GM12864 (cell line): ENCODE results near the gene VWA3B.
"Not testable (repeated sequence)": the region's sequence is repeated elsewhere in the genome, so short reads cannot be mapped to it uniquely, and the experiment has no call there.

Source experiments
- DNase-seq: peaks from one replicate; pipeline ENCODE4 v3.0.0-alpha.2; 2011; ENCODE audit warnings: low read depth
- H3K4me3 ChIP-seq: 2 replicates; pipeline ENCODE4 v1.5.1; 2011; ENCODE audit warnings: mild to moderate bottlenecking, low read depth, low read length, control low read depth
- TF ChIP-seq, protein P1 (sequence below): IDR thresholded peaks from 2 replicates; pipeline ENCODE4 v1.5.1; 2011; ENCODE audit warnings: low read depth, mild to moderate bottlenecking, moderate library complexity, low read length, control low read depth, inconsistent platforms; ENCODE audit errors: missing control alignments

Gene VWA3B

DNA sequence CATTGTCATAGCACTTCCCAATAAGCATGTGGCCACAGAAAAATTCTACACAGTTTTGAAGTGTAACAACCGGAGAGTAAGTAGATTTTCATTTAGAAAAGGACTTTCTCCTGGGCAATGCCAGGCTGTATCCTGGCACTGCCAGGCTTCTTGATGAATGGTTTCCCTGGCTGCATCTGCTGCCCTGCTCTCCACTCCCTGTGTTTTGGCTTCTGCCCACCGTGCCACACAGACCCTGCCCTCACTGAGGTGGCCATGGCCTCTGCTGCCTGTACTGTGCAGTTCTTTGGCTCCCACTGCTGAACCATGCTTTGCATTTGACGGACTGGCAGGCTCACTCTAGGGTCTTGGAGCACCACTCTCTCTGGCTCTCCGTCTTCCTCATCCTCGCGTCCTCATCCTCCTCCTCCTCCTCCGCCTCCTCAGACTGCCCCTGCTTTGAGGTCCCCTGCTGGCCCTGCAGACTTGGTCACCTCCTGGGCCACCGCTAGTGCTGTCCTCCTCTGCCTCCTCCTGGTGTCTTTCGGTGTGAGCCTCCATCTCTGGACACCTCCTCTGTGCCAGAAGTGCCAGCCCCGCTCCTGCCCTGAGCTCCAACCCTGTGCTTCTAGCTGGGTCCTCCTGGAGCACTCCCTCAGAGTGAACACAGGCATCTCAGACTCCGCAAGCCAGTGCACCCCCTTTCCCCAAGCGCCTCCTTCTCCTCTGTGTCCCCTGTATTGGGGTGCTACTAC lies 213.3 kb downstream of the VWA3B start:
- TF ChIP-seq, protein P1, sequence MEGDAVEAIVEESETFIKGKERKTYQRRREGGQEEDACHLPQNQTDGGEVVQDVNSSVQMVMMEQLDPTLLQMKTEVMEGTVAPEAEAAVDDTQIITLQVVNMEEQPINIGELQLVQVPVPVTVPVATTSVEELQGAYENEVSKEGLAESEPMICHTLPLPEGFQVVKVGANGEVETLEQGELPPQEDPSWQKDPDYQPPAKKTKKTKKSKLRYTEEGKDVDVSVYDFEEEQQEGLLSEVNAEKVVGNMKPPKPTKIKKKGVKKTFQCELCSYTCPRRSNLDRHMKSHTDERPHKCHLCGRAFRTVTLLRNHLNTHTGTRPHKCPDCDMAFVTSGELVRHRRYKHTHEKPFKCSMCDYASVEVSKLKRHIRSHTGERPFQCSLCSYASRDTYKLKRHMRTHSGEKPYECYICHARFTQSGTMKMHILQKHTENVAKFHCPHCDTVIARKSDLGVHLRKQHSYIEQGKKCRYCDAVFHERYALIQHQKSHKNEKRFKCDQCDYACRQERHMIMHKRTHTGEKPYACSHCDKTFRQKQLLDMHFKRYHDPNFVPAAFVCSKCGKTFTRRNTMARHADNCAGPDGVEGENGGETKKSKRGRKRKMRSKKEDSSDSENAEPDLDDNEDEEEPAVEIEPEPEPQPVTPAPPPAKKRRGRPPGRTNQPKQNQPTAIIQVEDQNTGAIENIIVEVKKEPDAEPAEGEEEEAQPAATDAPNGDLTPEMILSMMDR = no peak
- no peak for DNase-seq
- H3K4me3 ChIP-seq = no peak overlapping the region

DNA sequence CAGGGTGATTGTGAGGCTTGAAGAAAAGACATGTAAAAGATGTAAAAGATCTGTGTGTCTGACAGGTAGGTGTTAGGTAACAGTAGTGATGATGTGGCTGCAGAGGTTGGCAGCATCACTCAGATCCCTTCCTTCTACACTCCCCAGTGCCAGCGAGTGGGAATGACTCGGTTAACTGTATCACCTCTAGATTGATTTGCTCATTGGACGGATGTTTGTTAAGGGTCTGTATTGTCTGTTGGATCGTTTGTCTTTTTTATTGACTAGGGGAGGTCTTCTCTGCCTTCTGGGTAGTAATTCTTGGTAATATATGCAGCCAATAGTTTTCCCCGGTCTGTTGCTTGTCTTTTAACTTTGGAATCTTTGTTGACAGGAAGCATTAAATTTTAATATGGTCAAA lies 214.5 kb downstream of the VWA3B start:
- H3K4me3 ChIP-seq = no peak overlapping the region
- TF ChIP-seq, protein P1 = no peak
- no peak for DNase-seq

DNA sequence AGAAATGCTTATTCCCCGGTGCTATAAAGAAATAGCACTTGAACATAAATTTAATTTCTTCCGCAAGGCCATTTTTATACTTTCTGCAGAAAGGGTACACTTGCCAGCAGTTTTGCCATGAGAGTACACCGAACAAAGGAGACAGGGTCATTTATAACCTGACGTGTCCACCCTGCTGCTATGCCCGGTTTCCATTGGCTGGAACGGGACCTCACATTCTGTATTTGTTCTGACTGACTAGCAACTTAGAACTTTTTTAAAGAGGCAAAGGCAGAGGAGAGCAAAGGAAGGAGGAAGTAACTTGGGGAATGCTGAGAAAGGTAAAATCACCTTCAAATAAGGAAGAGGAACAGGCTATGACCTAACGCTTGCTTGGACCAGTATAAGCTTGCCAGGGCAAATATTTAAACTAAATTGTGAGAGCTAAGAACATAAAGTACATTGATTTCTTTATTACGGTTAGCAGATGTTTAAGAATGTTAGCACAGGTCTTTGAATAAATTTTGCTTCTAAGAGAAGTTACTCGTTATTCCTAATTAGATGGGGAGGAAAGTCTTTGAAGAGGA lies 220.2 kb downstream of the VWA3B start:
- DNase-seq, H3K4me3 ChIP-seq: not testable (repeated sequence)

DNA sequence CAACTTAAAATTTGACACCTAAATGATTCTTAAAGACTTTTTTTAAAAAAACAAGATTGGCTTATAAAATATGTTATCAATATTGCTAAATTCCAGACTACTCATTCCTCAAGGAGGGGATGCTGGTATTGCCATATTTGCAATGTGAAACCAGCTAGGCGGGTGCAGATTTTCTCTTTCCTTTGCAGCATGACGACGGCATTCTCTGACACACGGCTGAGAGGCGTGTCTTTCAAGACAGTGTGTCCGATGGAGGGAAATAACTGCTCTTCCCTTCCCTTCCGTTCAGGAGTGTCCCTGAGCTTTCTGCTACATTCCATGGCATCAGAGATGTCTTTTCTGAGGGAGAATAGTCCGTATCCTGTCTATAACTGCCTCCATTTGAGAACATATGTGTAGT lies 221.1 kb downstream of the VWA3B start:
- DNase-seq = no peak
- H3K4me3 ChIP-seq = no peak overlapping the region
- TF ChIP-seq, protein P1 = no peak

DNA sequence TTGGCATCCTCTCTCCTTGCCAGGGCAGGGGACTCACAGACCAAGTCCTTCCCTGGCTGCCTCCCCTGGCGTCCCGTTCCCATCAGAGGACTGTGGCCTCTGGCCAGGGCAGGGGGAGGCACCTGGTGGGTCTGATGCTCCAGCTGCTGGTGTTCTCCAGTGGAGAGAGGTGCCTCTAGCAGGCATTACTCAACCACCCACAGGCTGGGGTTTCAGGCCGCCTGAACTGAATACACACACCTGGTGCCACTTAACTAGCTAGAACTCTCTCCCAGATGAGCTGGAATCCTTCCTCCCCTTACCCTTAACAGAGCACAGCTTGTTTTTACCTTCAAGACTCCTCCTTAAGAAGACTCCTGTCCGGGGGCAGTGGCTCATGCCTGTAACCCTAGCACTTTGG lies 221.6 kb downstream of the VWA3B start:
- no peak overlapping the region for H3K4me3 ChIP-seq
- DNase-seq = no peak
- TF ChIP-seq, protein P1 = no peak

DNA sequence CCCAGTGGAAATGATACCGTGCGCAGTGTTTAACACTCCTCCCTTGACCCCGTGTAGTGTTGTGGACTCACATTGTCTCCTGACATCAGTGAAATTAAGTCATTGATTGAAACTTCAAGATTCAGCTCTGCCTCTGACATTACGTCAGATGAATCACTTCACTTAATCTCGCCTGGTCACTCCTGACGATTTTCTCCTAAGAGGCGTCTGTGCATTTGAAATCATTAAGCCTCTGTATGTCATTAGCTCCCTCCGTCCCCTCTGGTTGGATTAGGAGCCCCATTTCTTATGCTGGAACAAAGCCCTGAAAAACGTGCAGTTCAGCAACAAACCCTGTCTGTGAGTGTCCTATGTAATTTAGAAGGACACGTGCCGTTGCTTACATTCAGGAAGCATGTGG lies 222.6 kb downstream of the VWA3B start:
- TF ChIP-seq, protein P1 = no peak
- no peak overlapping the region for H3K4me3 ChIP-seq
- DNase-seq = no peak

DNA sequence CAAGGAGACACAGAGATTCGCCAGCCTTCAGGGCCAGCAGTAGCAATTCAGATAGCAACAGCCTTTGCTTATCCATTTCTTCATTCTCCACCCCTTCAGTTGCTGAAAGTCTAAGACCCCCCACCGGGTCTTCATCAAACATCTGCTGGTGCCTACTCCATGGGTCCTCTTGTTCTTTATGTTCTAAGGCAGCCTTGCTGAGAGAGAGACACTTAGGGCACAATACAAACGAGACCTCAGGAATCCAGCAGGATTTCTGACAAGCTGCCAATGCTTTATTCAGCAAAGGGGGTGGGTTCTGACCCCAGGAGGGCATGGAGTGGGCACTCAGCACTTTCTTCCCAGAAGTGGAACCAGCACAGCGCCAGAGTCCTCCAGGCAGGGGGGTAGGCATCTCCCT lies 223.0 kb downstream of the VWA3B start:
- DNase-seq = no peak
- TF ChIP-seq, protein P1 = no peak
- no peak overlapping the region for H3K4me3 ChIP-seq
